Spleen (tissue), 11 donors: ENCODE results near the gene HSPA12A. TPM values are rescaled to one million over a fixed set of nuclear protein-coding genes. Genes with fewer than 3 reads are reported as not detected.

Experiments
- DNase-seq: peaks from one replicate; pipeline ENCODE4 v3.0.0-alpha.2; 2020
- H3K27ac ChIP-seq, 8 donors: fragments of 200-600 bp; sonication (generic) in 7 of 8; 1 replicate in 4 of 8; 2 replicates in 4 of 8; pipeline versions ENCODE4 v1.5.0 to v1.8.0; 2016 to 2021; ENCODE audit warnings: inconsistent platforms in 4 of 8, mild to moderate bottlenecking in 4 of 8, moderate library complexity in 1 of 8
- H3K27me3 ChIP-seq, 7 donors: fragments of 200-600 bp; sonication (generic) in 6 of 7; replicated peaks in 1 of 7; 1 replicate in 4 of 7; 2 replicates in 3 of 7; pipeline versions ENCODE4 v1.5.0 to v1.8.0; 2016 to 2021; ENCODE audit warnings: inconsistent platforms in 3 of 7, mild to moderate bottlenecking in 1 of 7
- H3K36me3 ChIP-seq, 6 donors: fragments of 200-600 bp; sonication (generic) in 5 of 6; 1 replicate in 4 of 6; 2 replicates in 2 of 6; pipeline versions ENCODE4 v1.5.0 to v1.8.0; 2016 to 2021; ENCODE audit warnings: inconsistent platforms in 2 of 6
- H3K4me1 ChIP-seq, 6 donors: fragments of 200-600 bp; sonication (generic) in 5 of 6; 1 replicate in 3 of 6; 2 replicates in 3 of 6; pipeline versions ENCODE4 v1.5.0 to v1.8.0; 2016 to 2021; ENCODE audit warnings: inconsistent platforms in 3 of 6
- H3K4me3 ChIP-seq, 8 donors: fragments of 200-600 bp; sonication (generic) in 7 of 8; 1 replicate in 4 of 8; 2 replicates in 4 of 8; pipeline versions ENCODE4 v1.5.0 to v1.8.0; 2016 to 2021; ENCODE audit warnings: inconsistent platforms in 4 of 8, mild to moderate bottlenecking in 4 of 8, moderate library complexity in 2 of 8
- H3K9me3 ChIP-seq, 8 donors: fragments of 200-600 bp; sonication (generic) in 7 of 8; 1 replicate in 4 of 8; 2 replicates in 4 of 8; pipeline versions ENCODE4 v1.5.0 to v1.8.0; 2016 to 2021; ENCODE audit warnings: inconsistent platforms in 4 of 8
- CTCF ChIP-seq, 11 experiments: fragments of 200-600 bp in 7 of 11; fragments of 450-650 bp in 4 of 11; sonication (generic) in 4 of 11; IDR thresholded peaks in 8 of 11; conservative IDR thresholded peaks in 3 of 11; 1 replicate in 7 of 11; 2 replicates in 4 of 11; pipeline versions ENCODE4 v1.4.0 to v1.8.0; 2016 to 2021; ENCODE audit warnings: antibody characterized with exemption in 11 of 11, inconsistent platforms in 4 of 11, mild to moderate bottlenecking in 1 of 11
- POLR2A ChIP-seq, 3 donors: fragments of 450-650 bp; IDR thresholded peaks; one replicate each; pipeline ENCODE4 v1.5.1; 2017; ENCODE audit warnings: antibody characterized with exemption in 3 of 3, mild to moderate bottlenecking in 1 of 3
- POLR2AphosphoS5 ChIP-seq, 3 donors: sonication (generic); formaldehyde crosslinking; IDR thresholded peaks; one replicate each; pipeline ENCODE4 v1.5.1; 2017; ENCODE audit warnings: antibody characterized with exemption in 3 of 3
- WGBS, 5 donors: extraction: QIAGEN DNeasy Blood & Tissue Kit in 3 of 5; methylation state at CpG; one replicate each; pipeline versions ENCODE4 v1.1.5 to v1.1.7; 2013 to 2018; 5-methylcytosine and 5-hydroxymethylcytosine counted together
- intact Hi-C: fragments of 100-400 bp; cut with DNase I; formaldehyde crosslinking; loops from one replicate; pipeline ENCODE4 v1.15.0; 2023; ENCODE audit warnings: low total_unique reads
- polyA plus RNA-seq, 3 donors: library from polyadenylated mRNA; stranded (reverse); fragments of 200-250 nt; gene quantifications; one replicate each; pipeline ENCODE4 v1.2.1, GENCODE V29; 2013
- total RNA-seq, 7 donors: library from RNA; depleted of rRNA in 3 of 7; stranded (reverse); fragments of >200 nt in 3 of 7; fragmentation: NEBNext Ultra II Directional in 4 of 7; extraction: Animal tissue kit (Norgen Biotek cat#: 25700) in 4 of 7; gene quantifications; one replicate each; pipeline versions ENCODE4 v1.1.0 to v1.2.1, GENCODE V29; 2016 to 2021
- donor health status: healthy with polysubstance abuse.
- donor health status: DM: no; HTN: no; CAD: no; lungs with moderate emphysema.
- donor health status: DM: no; HTN: no; CAD: no.
- donor health status: Bipolar disorder and iron deficiency.
- donor health status: healthy.
- donor health status: DM: no; HTN: no; CAD: no.
- donor health status: DM: yes; HTN: yes; CAD: no.

The HSPA12A gene
- total and polyA plus RNA-seq, 10 donors = 1.5 to 16.5 (median 6.9) TPM

GRCh38 chr10:116634126-116634975, 108.0 kb downstream of the HSPA12A start:
- no peaks in the 10 kb centered on the region for H3K4me1 ChIP-seq
- TF ChIP-seq CTCF (IDR thresholded peaks at IDR 0.05 in 8 of 11, conservative IDR thresholded peaks at IDR 0.05 in 3 of 11) = no peak
- TF ChIP-seq POLR2A (IDR thresholded peaks at IDR 0.05) = no peak
- TF ChIP-seq POLR2AphosphoS5 (IDR thresholded peaks at IDR 0.05) = no peak
- no peaks in the 10 kb centered on the region for H3K36me3 ChIP-seq
- no peak for DNase-seq
- H3K4me3 ChIP-seq = no peak overlapping the region
- 83 to 90% (median 85%) methylated on average over 11 of the region's 11 CpGs for WGBS, 5 donors
- peaks cover 0 to 4% (median 0%) of the 10 kb centered on the region in 7 donors for H3K27me3 ChIP-seq
- no peak overlapping the region for H3K27ac ChIP-seq
- H3K9me3 ChIP-seq = no peaks in the 10 kb centered on the region
- intact Hi-C loops = no loop called here

DNA sequence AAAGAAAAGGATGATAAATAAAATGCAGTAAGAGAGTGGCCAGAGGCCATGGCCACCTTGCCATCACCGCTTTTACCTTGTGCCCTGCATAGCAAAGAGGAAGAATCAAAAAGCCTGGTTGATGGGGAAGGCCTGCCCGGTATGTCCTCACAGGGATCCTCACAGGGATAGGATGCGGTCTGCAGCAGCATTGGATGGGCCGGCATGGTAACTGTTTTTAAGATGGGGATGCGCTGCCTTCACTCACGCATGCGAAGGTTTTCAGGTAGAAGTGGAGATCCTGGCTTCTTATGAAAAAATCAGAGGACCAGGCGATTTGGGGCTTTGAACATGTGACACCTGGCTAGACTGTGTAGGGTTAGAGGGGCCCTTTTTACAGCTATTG, 109.2 kb downstream of the HSPA12A start:
- no peak for DNase-seq
- Histone ChIP-seq H3K4me3 (no peak overlapping the region), H3K9me3 (no peaks in the 10 kb centered on the region), H3K27ac (no peak overlapping the region), H3K4me1 (no peaks in the 10 kb centered on the region), H3K36me3 (no peaks in the 10 kb centered on the region), H3K27me3 (peaks cover 0 to 6% (median 0%) of the 10 kb centered on the region in 7 donors)
- intact Hi-C loops = no loop called here
- TF ChIP-seq CTCF (IDR thresholded peaks at IDR 0.05 in 8 of 11, conservative IDR thresholded peaks at IDR 0.05 in 3 of 11) (no peak), POLR2A (IDR thresholded peaks at IDR 0.05) (no peak), POLR2AphosphoS5 (IDR thresholded peaks at IDR 0.05) (no peak)
- 84 to 97% (median 93%) methylated on average over 8 of the region's 8 CpGs for WGBS, 5 donors

DNA sequence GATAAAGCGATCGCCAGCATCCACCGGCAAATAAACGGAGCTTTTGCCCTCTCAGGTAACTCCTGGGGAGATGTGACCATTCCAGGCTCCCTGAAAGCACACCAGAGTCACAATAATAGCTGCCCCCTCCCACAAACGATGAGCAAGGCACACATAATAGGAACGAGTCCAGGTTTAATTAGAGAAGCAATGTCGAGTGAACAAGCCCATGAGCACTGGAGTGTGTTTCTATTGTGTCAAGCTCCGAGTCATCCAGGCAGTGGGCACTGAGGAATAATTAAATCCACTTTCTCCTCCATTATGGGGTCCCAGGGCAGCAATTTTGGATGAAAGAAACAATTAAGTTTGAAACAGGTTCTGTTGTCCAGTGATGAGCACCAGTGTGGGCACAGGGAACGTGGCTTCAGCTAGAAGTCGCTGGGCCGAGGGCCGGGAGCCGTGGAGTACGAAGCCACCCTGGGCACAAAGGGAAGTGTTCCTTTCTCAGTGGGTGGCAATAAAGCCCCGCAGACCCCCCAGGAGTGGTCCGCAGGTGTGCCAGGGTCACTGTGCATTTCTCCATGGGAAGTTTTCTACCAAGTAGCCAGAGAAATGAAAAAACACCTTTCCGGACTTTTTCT, 109.7 kb downstream of the HSPA12A start:
- 86 to 94% (median 90%) methylated on average over 14 to 17 of the region's 17 CpGs for WGBS, 5 donors
- no peaks in the 10 kb centered on the region for H3K9me3 ChIP-seq
- no peaks in the 10 kb centered on the region for H3K4me1 ChIP-seq
- no peak overlapping the region for H3K27ac ChIP-seq
- no peak overlapping the region for H3K4me3 ChIP-seq
- intact Hi-C loops = no loop called here
- TF ChIP-seq CTCF (IDR thresholded peaks at IDR 0.05 in 8 of 11, conservative IDR thresholded peaks at IDR 0.05 in 3 of 11) (no peak), POLR2A (IDR thresholded peaks at IDR 0.05) (no peak), POLR2AphosphoS5 (IDR thresholded peaks at IDR 0.05) (no peak)
- H3K27me3 ChIP-seq = peaks cover 0 to 11% (median 3%) of the 10 kb centered on the region in 7 donors
- DNase-seq = no peak
- H3K36me3 ChIP-seq = no peaks in the 10 kb centered on the region

GRCh38 chr10:116631871-116632295, 110.5 kb downstream of the HSPA12A start:
- DNase-seq = no peak
- Histone ChIP-seq H3K4me1 (no peaks in the 10 kb centered on the region), H3K36me3 (no peaks in the 10 kb centered on the region), H3K27me3 (peaks cover 0 to 20% (median 12%) of the 10 kb centered on the region in 7 donors), H3K4me3 (no peak overlapping the region), H3K9me3 (no peaks in the 10 kb centered on the region), H3K27ac (no peak overlapping the region)
- intact Hi-C loops = no loop called here
- no peak for TF ChIP-seq CTCF (IDR thresholded peaks at IDR 0.05 in 8 of 11, conservative IDR thresholded peaks at IDR 0.05 in 3 of 11)
- TF ChIP-seq POLR2A (IDR thresholded peaks at IDR 0.05) = no peak
- no peak for TF ChIP-seq POLR2AphosphoS5 (IDR thresholded peaks at IDR 0.05)
- WGBS, 5 donors = 84 to 89% (median 88%) methylated on average over 6 of the region's 6 CpGs
